Measurements from ENCODE around the gene COTL1.

Gene COTL1

GRCh38 chr16:84610376-84610775 lies 7.5 kb downstream of the COTL1 start:
- no peak overlapping the region for H3K4me3 ChIP-seq (ENCODE audit: low read depth, low read length)
- no peak for DNase-seq (ENCODE audit: low read depth, low spot score)
- no peak for TF ChIP-seq CTCF (IDR thresholded peaks at IDR 0.05; ENCODE audit: low read depth, low read length)
- in situ Hi-C loops (cut with HindIII; ENCODE audit: low sequenced_read_pairs): no loop called here

- in situ Hi-C loops (cut with HindIII; ENCODE audit: low sequenced_read_pairs): no loop called here
- no peak overlapping the region for H3K4me3 ChIP-seq (ENCODE audit: low read depth, low read length)
- no peak for DNase-seq (ENCODE audit: low read depth, low spot score)
- TF ChIP-seq CTCF (IDR thresholded peaks at IDR 0.05; ENCODE audit: low read depth, low read length): no peak
These were observed 8.2 kb downstream of the COTL1 start for GRCh38 chr16:84609563-84610177.

GRCh38 chr16:84608282-84608681 lies 9.6 kb downstream of the COTL1 start:
- no peak for TF ChIP-seq CTCF (IDR thresholded peaks at IDR 0.05; ENCODE audit: low read depth, low read length)
- in situ Hi-C loops (cut with HindIII; ENCODE audit: low sequenced_read_pairs): no loop called here
- no peak overlapping the region for H3K4me3 ChIP-seq (ENCODE audit: low read depth, low read length)
- no peak for DNase-seq (ENCODE audit: low read depth, low spot score)

- no peak for TF ChIP-seq CTCF (IDR thresholded peaks at IDR 0.05; ENCODE audit: low read depth, low read length)
- no peak for DNase-seq (ENCODE audit: low read depth, low spot score)
- H3K4me3 ChIP-seq (ENCODE audit: low read depth, low read length): no peak overlapping the region
- in situ Hi-C loops (cut with HindIII; ENCODE audit: low sequenced_read_pairs): no loop called here
These were observed 10.2 kb downstream of the COTL1 start for GRCh38 chr16:84607694-84608093.

- no peak for TF ChIP-seq CTCF (IDR thresholded peaks at IDR 0.05; ENCODE audit: low read depth, low read length)
- no peak overlapping the region for H3K4me3 ChIP-seq (ENCODE audit: low read depth, low read length)
- DNase-seq (ENCODE audit: low read depth, low spot score): no peak
- in situ Hi-C loops (cut with HindIII; ENCODE audit: low sequenced_read_pairs): no loop called here
These were observed 10.8 kb downstream of the COTL1 start for GRCh38 chr16:84607061-84607460.

- no peak for TF ChIP-seq CTCF (IDR thresholded peaks at IDR 0.05; ENCODE audit: low read depth, low read length)
- in situ Hi-C loops (cut with HindIII; ENCODE audit: low sequenced_read_pairs): no loop called here
- DNase-seq (ENCODE audit: low read depth, low spot score): no peak
- no peak overlapping the region for H3K4me3 ChIP-seq (ENCODE audit: low read depth, low read length)
These were observed 11.6 kb downstream of the COTL1 start for GRCh38 chr16:84606081-84606875.

Data from astrocyte of the spinal cord (primary cell).